Spleen (tissue), 7 donors: ENCODE data around the gene ACACA.

Experiments used
- CTCF ChIP-seq, 11 experiments: fragments of 200-600 bp in 7 of 11; fragments of 450-650 bp in 4 of 11; sonication (generic) in 4 of 11; IDR thresholded peaks in 8 of 11; conservative IDR thresholded peaks in 3 of 11; 1 replicate in 7 of 11; 2 replicates in 4 of 11; pipeline versions ENCODE4 v1.4.0 to v1.8.0; 2016 to 2021; ENCODE audit warnings: antibody characterized with exemption in 11 of 11, inconsistent platforms in 4 of 11, mild to moderate bottlenecking in 1 of 11
- POLR2A ChIP-seq, 3 donors: fragments of 450-650 bp; IDR thresholded peaks; one replicate each; pipeline ENCODE4 v1.5.1; 2017; ENCODE audit warnings: antibody characterized with exemption in 3 of 3, mild to moderate bottlenecking in 1 of 3
- donor health status: DM: no; HTN: no; CAD: no; lungs with moderate emphysema.
- donor health status: DM: no; HTN: no; CAD: no.
- donor health status: DM: no; HTN: no; CAD: no.

- TF ChIP-seq CTCF (IDR thresholded peaks at IDR 0.05 in 8 of 11, conservative IDR thresholded peaks at IDR 0.05 in 3 of 11): no peak
- TF ChIP-seq POLR2A (IDR thresholded peaks at IDR 0.05): no peak
Measured at GRCh38 chr17:37339321-37339720, 67.3 kb downstream of the ACACA start.
